Activated CD4-positive, alpha-beta memory T cell treated with anti-CD3 and anti-CD28 coated beads, Interleukin-2, amount 10 ng/mL, durations not matched to agents 7 days and 5 days (primary cell): Measurements from ENCODE around the gene CEL. TPM values are rescaled to one million over a fixed set of nuclear protein-coding genes. Genes with fewer than 3 reads are reported as not detected.
"Not testable (repeated sequence)": the region's sequence is repeated elsewhere in the genome, so short reads cannot be mapped to it uniquely, and the experiment has no call there.

Source experiments
- CTCF ChIA-PET: fragments of 350-600 bp; sonication (Branson Sonifier 250); formaldehyde crosslinking; loops from one replicate; lab custom pipeline; 2021; ENCODE audit warnings: antibody characterized with exemption, inconsistent platforms; lab: Charles Lee
- POLR2A ChIA-PET: fragments of 350-600 bp; sonication (Branson Sonifier 250); formaldehyde crosslinking; loops from one replicate; lab custom pipeline; 2021; ENCODE audit warnings: antibody characterized with exemption; lab: Charles Lee
- DNase-seq: peaks from one replicate; pipeline ENCODE4 v3.0.0-alpha.2; 2020
- H3K27ac Mint-ChIP-seq: one replicate; pipeline ENCODE4 v1.8.0; 2021; ENCODE audit warnings: mild to moderate bottlenecking, mixed read lengths
- H3K27me3 Mint-ChIP-seq: one replicate; pipeline ENCODE4 v1.8.0; 2021; ENCODE audit warnings: mixed read lengths
- H3K36me3 Mint-ChIP-seq: one replicate; pipeline ENCODE4 v1.8.0; 2021; ENCODE audit warnings: low read depth, mixed read lengths
- H3K4me1 Mint-ChIP-seq: one replicate; pipeline ENCODE4 v1.8.0; 2021; ENCODE audit warnings: mixed read lengths
- H3K4me3 Mint-ChIP-seq: one replicate; pipeline ENCODE4 v1.8.0; 2021; ENCODE audit warnings: mild to moderate bottlenecking, mixed read lengths
- H3K9me3 Mint-ChIP-seq: one replicate; pipeline ENCODE4 v1.8.0; 2021; ENCODE audit warnings: mixed read lengths
- total RNA-seq, 2 experiments: library from RNA; stranded (reverse); gene quantifications; one replicate each; pipeline ENCODE4 v1.2.3, GENCODE V29; 2021

The CEL gene
- total RNA-seq, 2 experiments from 2014 or later, result 1.1 to 1.4 TPM

- DNase-seq, result no peak
- Mint-ChIP-seq H3K4me1 (peaks cover 10% of the 10 kb centered on the region), H3K27me3 (no peaks in the 10 kb centered on the region), H3K27ac (no peak overlapping the region), H3K9me3 (no peaks in the 10 kb centered on the region), H3K4me3 (no peak overlapping the region), H3K36me3 (peaks cover 13% of the 10 kb centered on the region)
- ChIA-PET CTCF (interaction anchor here (0.6 to 1.6 kb wide), 2 partner anchors 106 to 110 kb away, joined by 3 to 5 read pairs; no protein-coding TSS in a partner anchor), POLR2A (no interaction called here)
Observed at GRCh38 chr9:133037775-133038515, 23.8 kb upstream of the CEL start.

DNA sequence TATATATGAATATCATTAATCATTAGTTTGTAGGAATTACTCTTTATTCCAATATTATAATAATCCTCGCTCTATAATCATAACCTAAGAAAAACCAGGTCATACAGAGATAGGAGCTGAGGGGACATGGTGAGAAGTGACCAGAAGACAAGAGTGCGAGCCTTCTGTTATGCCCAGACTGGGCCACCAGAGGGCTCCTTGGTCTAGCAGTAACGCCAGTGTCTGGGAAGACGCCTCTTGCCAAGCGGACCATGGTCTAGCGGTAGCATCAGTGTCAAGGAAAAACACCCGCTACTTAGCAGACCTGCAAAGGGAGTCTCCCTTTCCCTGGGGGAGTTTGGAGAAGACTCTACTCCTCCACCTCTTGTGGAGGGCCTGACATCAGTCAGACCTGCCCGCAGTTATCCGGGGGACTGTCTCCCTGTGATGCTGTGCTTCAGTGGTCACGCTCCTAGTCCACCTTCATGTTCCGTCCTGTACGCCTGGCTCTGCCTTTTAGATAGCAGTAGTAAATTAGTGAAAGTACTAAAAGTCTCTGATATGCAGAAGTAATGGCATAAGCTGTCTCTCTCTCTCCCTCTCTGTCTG is 20.8 kb upstream of the CEL start:
- DNase-seq, result peak; percentile 58
- peaks cover 30% of the 10 kb centered on the region for H3K36me3 Mint-ChIP-seq
- not testable (repeated sequence) for H3K4me1 Mint-ChIP-seq, H3K9me3 Mint-ChIP-seq, H3K4me3 Mint-ChIP-seq, H3K27ac Mint-ChIP-seq, H3K27me3 Mint-ChIP-seq
- CTCF ChIA-PET, result interaction anchor here (0.7 to 3.5 kb wide), 9 partner anchors 10 to 146 kb away, joined by 3 to 21 read pairs (median 5); partner anchors contain the start of gene GTF3C5
- POLR2A ChIA-PET, result interaction anchor here (1.3 to 1.7 kb wide), 2 partner anchors 10 to 107 kb away, joined by 4 to 9 read pairs; partner anchors contain the start of gene GTF3C5

- H3K27me3 Mint-ChIP-seq, result no peaks in the 10 kb centered on the region
- no peaks in the 10 kb centered on the region for H3K9me3 Mint-ChIP-seq
- peaks cover 3% of the 10 kb centered on the region for H3K4me1 Mint-ChIP-seq
- no peak overlapping the region for H3K4me3 Mint-ChIP-seq
- H3K27ac Mint-ChIP-seq, result no peak overlapping the region
- H3K36me3 Mint-ChIP-seq, result peaks cover 39% of the 10 kb centered on the region
- ChIA-PET CTCF (interaction anchor here (1.7 to 3.5 kb wide), 3 partner anchors 20 to 107 kb away, joined by 4 to 21 read pairs (median 8); no protein-coding TSS in a partner anchor), POLR2A (interaction anchor here (0.8 to 1.7 kb wide), 2 partner anchors 11 to 60 kb away, joined by 3 to 6 read pairs; partner anchors contain the start of gene GTF3C5)
- DNase-seq, result no peak
Observed at GRCh38 chr9:133041958-133042357, 19.8 kb upstream of the CEL start.

- Mint-ChIP-seq H3K4me3 (no peak overlapping the region), H3K9me3 (no peaks in the 10 kb centered on the region), H3K27ac (no peak overlapping the region), H3K36me3 (peaks cover 39% of the 10 kb centered on the region), H3K4me1 (peaks cover 3% of the 10 kb centered on the region), H3K27me3 (no peaks in the 10 kb centered on the region)
- ChIA-PET POLR2A (interaction anchor here (0.8 to 1.7 kb wide), 2 partner anchors 12 to 59 kb away, joined by 3 to 6 read pairs; partner anchors contain the start of gene GTF3C5), CTCF (interaction anchor here (1.2 to 3.5 kb wide), 3 partner anchors 21 to 105 kb away, joined by 3 to 21 read pairs (median 8); no protein-coding TSS in a partner anchor)
- no peak for DNase-seq
Observed at GRCh38 chr9:133042676-133043075, 19.1 kb upstream of the CEL start.

DNA sequence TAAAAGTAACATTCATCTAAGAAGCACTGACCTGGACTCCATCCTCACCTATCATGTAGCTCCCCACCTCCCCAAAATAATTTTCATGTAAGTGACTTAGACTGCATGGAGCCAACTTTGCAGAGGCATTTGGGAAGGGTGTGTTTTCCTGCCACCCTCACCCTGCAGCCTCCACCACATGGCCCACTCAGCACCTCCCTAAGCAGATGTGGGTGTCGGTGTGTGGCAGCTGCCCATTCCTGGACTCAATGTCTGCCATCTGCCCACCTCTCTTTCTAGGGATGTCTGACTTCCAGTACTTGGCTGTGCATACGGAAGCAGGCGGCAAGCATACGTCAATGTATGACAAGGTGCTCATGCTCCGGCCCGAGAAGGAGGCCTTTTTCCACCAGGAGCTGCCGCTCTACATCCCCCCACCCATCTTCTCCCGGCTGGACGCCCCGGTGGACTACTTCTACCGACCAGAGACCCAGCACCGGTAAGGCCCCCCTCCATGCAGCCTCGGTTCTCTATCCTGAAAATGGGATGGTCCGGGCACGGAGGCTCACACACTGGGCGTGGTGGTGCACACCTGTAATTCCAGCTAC is 18.2 kb upstream of the CEL start:
- ChIA-PET POLR2A (no interaction called here), CTCF (interaction anchor here (1.0 to 1.2 kb wide), 2 partner anchors 101 to 104 kb away, joined by 3 read pairs; no protein-coding TSS in a partner anchor)
- Mint-ChIP-seq H3K4me3 (no peak overlapping the region), H3K9me3 (no peaks in the 10 kb centered on the region), H3K4me1 (peaks cover 3% of the 10 kb centered on the region), H3K27me3 (no peaks in the 10 kb centered on the region), H3K27ac (no peak overlapping the region), H3K36me3 (peaks cover 39% of the 10 kb centered on the region)
- DNase-seq, result no peak

- no peak for DNase-seq
- Mint-ChIP-seq H3K27me3 (no peaks in the 10 kb centered on the region), H3K27ac (no peak overlapping the region), H3K4me3 (no peak overlapping the region), H3K9me3 (no peaks in the 10 kb centered on the region), H3K4me1 (peaks cover 3% of the 10 kb centered on the region), H3K36me3 (peaks cover 39% of the 10 kb centered on the region)
- ChIA-PET CTCF (interaction anchor here (1.0 to 2.9 kb wide), 2 partner anchors 100 kb away, joined by 3 to 8 read pairs; no protein-coding TSS in a partner anchor), POLR2A (no interaction called here)
Observed at GRCh38 chr9:133044125-133044524, 17.7 kb upstream of the CEL start.

GRCh38 chr9:133044661-133045060 is 17.1 kb upstream of the CEL start:
- DNase-seq, result no peak
- H3K27me3 Mint-ChIP-seq, result no peaks in the 10 kb centered on the region
- H3K36me3 Mint-ChIP-seq, result peaks cover 44% of the 10 kb centered on the region
- H3K4me1 Mint-ChIP-seq, result peaks cover 3% of the 10 kb centered on the region
- CTCF ChIA-PET, result interaction anchor here (2.9 kb wide), 1 partner anchor 100 kb away, joined by 8 read pairs; no protein-coding TSS in a partner anchor
- no peak overlapping the region for H3K27ac Mint-ChIP-seq
- no peaks in the 10 kb centered on the region for H3K9me3 Mint-ChIP-seq
- POLR2A ChIA-PET, result no interaction called here
- H3K4me3 Mint-ChIP-seq, result no peak overlapping the region

- no peak overlapping the region for H3K4me3 Mint-ChIP-seq
- H3K4me1 Mint-ChIP-seq, result peaks cover 3% of the 10 kb centered on the region
- POLR2A ChIA-PET, result no interaction called here
- no peak for DNase-seq
- H3K36me3 Mint-ChIP-seq, result peaks cover 48% of the 10 kb centered on the region
- CTCF ChIA-PET, result interaction anchor here (0.8 to 2.9 kb wide), 2 partner anchors 23 to 99 kb away, joined by 3 to 8 read pairs; no protein-coding TSS in a partner anchor
- no peaks in the 10 kb centered on the region for H3K27me3 Mint-ChIP-seq
- H3K9me3 Mint-ChIP-seq, result no peaks in the 10 kb centered on the region
- no peak overlapping the region for H3K27ac Mint-ChIP-seq
Observed at GRCh38 chr9:133045132-133045531, 16.6 kb upstream of the CEL start.

- Mint-ChIP-seq H3K4me3 (no peak overlapping the region), H3K9me3 (no peaks in the 10 kb centered on the region), H3K27ac (no peak overlapping the region), H3K27me3 (no peaks in the 10 kb centered on the region), H3K4me1 (peaks cover 3% of the 10 kb centered on the region), H3K36me3 (peaks cover 48% of the 10 kb centered on the region)
- no peak for DNase-seq
- ChIA-PET POLR2A (no interaction called here), CTCF (interaction anchor here (2.9 kb wide), 1 partner anchor 98 kb away, joined by 8 read pairs; no protein-coding TSS in a partner anchor)
Observed at GRCh38 chr9:133046196-133046899, 15.4 kb upstream of the CEL start.

DNA sequence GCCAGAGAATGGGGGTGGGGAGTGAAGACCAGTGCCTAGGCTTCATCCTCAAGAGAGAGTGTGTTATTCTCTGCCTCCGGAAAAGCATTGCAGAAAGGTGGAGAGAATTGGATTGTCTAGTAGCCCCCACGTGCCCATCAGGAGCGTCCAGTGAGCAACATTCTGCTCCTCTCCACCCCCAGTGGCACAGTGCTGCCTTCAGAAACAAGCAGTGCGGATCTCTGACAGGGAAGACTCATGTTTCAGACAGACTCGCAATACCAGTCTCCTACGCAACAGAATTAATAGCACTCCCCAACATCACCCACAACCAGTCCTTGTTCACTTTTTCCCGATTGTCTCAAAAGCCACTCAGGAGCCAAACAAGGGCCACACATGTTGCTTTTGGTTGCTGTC is 14.9 kb upstream of the CEL start:
- H3K4me3 Mint-ChIP-seq, result no peak overlapping the region
- peaks cover 3% of the 10 kb centered on the region for H3K4me1 Mint-ChIP-seq
- POLR2A ChIA-PET, result no interaction called here
- no peaks in the 10 kb centered on the region for H3K9me3 Mint-ChIP-seq
- no peak overlapping the region for H3K27ac Mint-ChIP-seq
- H3K27me3 Mint-ChIP-seq, result no peaks in the 10 kb centered on the region
- H3K36me3 Mint-ChIP-seq, result peaks cover 51% of the 10 kb centered on the region
- CTCF ChIA-PET, result interaction anchor here (2.9 kb wide), 1 partner anchor 97 kb away, joined by 8 read pairs; no protein-coding TSS in a partner anchor
- no peak for DNase-seq

DNA sequence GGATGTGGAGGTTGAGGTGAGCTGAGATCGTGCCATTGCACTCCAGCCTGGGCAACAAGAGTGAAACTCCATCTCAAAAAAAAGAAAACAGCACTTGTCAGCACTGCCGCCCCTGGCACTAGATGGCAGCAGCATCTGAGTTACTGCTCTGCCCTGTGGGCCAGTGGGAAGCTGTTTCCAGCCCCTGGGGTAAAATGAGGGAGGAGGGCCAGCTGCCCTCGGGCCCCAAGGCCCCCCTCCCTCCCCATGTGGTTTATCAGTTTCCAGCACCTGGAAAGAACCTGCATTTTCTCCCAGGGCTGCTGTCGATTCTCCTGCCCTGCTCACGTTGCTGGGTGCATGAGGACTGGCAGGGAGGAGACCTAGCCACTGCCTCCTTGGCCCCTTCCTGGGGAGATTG is 13.2 kb upstream of the CEL start:
- H3K4me3 Mint-ChIP-seq, result no peak overlapping the region
- H3K36me3 Mint-ChIP-seq, result peaks cover 43% of the 10 kb centered on the region
- peaks cover 3% of the 10 kb centered on the region for H3K4me1 Mint-ChIP-seq
- no peaks in the 10 kb centered on the region for H3K27me3 Mint-ChIP-seq
- POLR2A ChIA-PET, result no interaction called here
- H3K9me3 Mint-ChIP-seq, result no peaks in the 10 kb centered on the region
- H3K27ac Mint-ChIP-seq, result no peak overlapping the region
- CTCF ChIA-PET, result interaction anchor here (0.6 to 2.0 kb wide), 13 partner anchors 11 to 323 kb away, joined by 3 to 18 read pairs (median 5); partner anchors contain the start of gene GTF3C5
- DNase-seq, result peak; percentile 64

DNA sequence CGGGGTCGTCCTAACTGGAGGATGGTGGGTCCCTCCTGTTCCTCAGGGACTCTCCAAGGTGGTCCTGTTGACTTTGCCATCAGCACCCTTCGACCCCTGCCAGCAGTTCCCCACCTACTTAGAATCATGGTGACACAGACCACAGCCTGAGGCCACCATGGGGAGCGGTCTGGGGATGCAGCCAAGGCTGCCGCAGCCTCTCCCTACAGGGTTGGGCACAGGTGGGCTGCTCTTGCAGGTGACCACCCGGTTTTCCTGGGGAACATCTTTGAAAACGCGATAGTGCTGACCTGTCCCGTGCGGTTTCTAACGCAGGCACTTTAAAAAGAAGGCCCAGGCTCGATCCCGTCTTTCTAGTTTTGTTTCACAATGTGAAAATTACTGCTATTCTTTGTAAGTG is 12.7 kb upstream of the CEL start:
- Mint-ChIP-seq H3K9me3 (no peaks in the 10 kb centered on the region), H3K36me3 (peaks cover 45% of the 10 kb centered on the region), H3K4me1 (peaks cover 3% of the 10 kb centered on the region), H3K27me3 (no peaks in the 10 kb centered on the region), H3K27ac (peak overlapping the region; percentile 26), H3K4me3 (no peak overlapping the region)
- CTCF ChIA-PET, result interaction anchor here (0.9 to 2.0 kb wide), 12 partner anchors 11 to 137 kb away, joined by 3 to 18 read pairs (median 5); partner anchors contain the start of gene GTF3C5
- no peak for DNase-seq
- POLR2A ChIA-PET, result no interaction called here
